Astrocyte (in vitro differentiated cells and primary cell): ENCODE measurements around the gene DAZAP2. TPM values are rescaled to one million over a fixed set of nuclear protein-coding genes. Genes with fewer than 3 reads are reported as not detected.

Experiments used
- DNase-seq: peaks from one replicate; pipeline ENCODE4 v3.0.0-alpha.2; 2010; ENCODE audit warnings: low read depth
- FAIRE-seq: peaks from 2 replicates; lab custom pipeline; 2011; peaks lifted over from hg19 to GRCh38; lab: Jason Lieb, UNC
- H2AFZ ChIP-seq: 2 replicates; pipeline ENCODE4 v1.6.0; 2012; ENCODE audit warnings: low read depth, low read length, inconsistent platforms
- H3K27ac ChIP-seq: 2 replicates; pipeline ENCODE4 v1.5.1; 2011; ENCODE audit warnings: low read depth, low read length, inconsistent platforms
- H3K27me3 ChIP-seq: 2 replicates; pipeline ENCODE4 v1.6.0; 2011; ENCODE audit warnings: low read length, inconsistent platforms; ENCODE audit not compliant: insufficient read depth
- H3K36me3 ChIP-seq: 2 replicates; pipeline ENCODE4 v1.5.1; 2011; ENCODE audit warnings: low read length, inconsistent platforms; ENCODE audit not compliant: insufficient read depth
- H3K4me1 ChIP-seq: 2 replicates; pipeline ENCODE4 v1.5.1; 2011; ENCODE audit warnings: low read length, inconsistent platforms; ENCODE audit not compliant: insufficient read depth
- H3K4me2 ChIP-seq: 2 replicates; pipeline ENCODE4 v1.6.0; 2012; ENCODE audit warnings: low read length, inconsistent platforms
- H3K4me3 ChIP-seq: 2 replicates; pipeline ENCODE4 v1.5.1; 2011; ENCODE audit warnings: low read depth, mild to moderate bottlenecking, low read length, inconsistent platforms; ENCODE audit not compliant: insufficient read depth
- H3K79me2 ChIP-seq: 2 replicates; pipeline ENCODE4 v1.6.0; 2012; ENCODE audit warnings: mild to moderate bottlenecking, low read length, inconsistent platforms; ENCODE audit not compliant: insufficient read depth
- H3K9ac ChIP-seq: 2 replicates; pipeline ENCODE4 v1.6.0; 2012; ENCODE audit warnings: mild to moderate bottlenecking, low read length, inconsistent platforms
- H3K9me3 ChIP-seq: 2 replicates; pipeline ENCODE4 v1.5.1; 2012; ENCODE audit warnings: low read depth, mild to moderate bottlenecking, low read length, inconsistent platforms; ENCODE audit not compliant: insufficient read depth
- H4K20me1 ChIP-seq: 2 replicates; pipeline ENCODE4 v1.6.0; 2012; ENCODE audit warnings: low read length, inconsistent platforms; ENCODE audit not compliant: insufficient read depth
- H3K27ac Mint-ChIP-seq: one replicate; pipeline ENCODE4 v1.8.0; 2021; ENCODE audit warnings: mild to moderate bottlenecking, mixed read lengths; ENCODE audit not compliant: unreplicated experiment
- H3K27me3 Mint-ChIP-seq: one replicate; pipeline ENCODE4 v1.8.0; 2021; ENCODE audit warnings: low read depth, mixed read lengths; ENCODE audit not compliant: unreplicated experiment
- H3K36me3 Mint-ChIP-seq: one replicate; pipeline ENCODE4 v1.8.0; 2021; ENCODE audit warnings: low read depth, mixed read lengths; ENCODE audit not compliant: unreplicated experiment
- H3K4me1 Mint-ChIP-seq: one replicate; pipeline ENCODE4 v1.8.0; 2021; ENCODE audit warnings: low read depth, mixed read lengths; ENCODE audit not compliant: unreplicated experiment
- H3K4me3 Mint-ChIP-seq: one replicate; pipeline ENCODE4 v1.8.0; 2021; ENCODE audit warnings: mild to moderate bottlenecking, moderate library complexity, mixed read lengths; ENCODE audit not compliant: unreplicated experiment
- H3K9me3 Mint-ChIP-seq: one replicate; pipeline ENCODE4 v1.8.0; 2021; ENCODE audit warnings: mild to moderate bottlenecking, mixed read lengths; ENCODE audit not compliant: unreplicated experiment
- CTCF ChIP-seq: IDR thresholded peaks from 2 replicates; pipeline ENCODE4 v1.5.1; 2011; ENCODE audit warnings: low read depth, mild to moderate bottlenecking, inconsistent platforms, low read length, moderate library complexity; ENCODE audit not compliant: insufficient read depth
- EZH2 ChIP-seq: IDR thresholded peaks from 2 replicates; pipeline ENCODE4 v1.6.1; 2012; ENCODE audit warnings: mild to moderate bottlenecking, low read length, inconsistent platforms; ENCODE audit not compliant: insufficient read depth
- total RNA-seq: library from RNA; stranded (reverse); gene quantifications from 2 replicates; pipeline ENCODE4 v1.2.1, GENCODE V29; 2021

The DAZAP2 gene
- total RNA-seq, 1 donor from 2014 or later, result 92.8 TPM

DNA sequence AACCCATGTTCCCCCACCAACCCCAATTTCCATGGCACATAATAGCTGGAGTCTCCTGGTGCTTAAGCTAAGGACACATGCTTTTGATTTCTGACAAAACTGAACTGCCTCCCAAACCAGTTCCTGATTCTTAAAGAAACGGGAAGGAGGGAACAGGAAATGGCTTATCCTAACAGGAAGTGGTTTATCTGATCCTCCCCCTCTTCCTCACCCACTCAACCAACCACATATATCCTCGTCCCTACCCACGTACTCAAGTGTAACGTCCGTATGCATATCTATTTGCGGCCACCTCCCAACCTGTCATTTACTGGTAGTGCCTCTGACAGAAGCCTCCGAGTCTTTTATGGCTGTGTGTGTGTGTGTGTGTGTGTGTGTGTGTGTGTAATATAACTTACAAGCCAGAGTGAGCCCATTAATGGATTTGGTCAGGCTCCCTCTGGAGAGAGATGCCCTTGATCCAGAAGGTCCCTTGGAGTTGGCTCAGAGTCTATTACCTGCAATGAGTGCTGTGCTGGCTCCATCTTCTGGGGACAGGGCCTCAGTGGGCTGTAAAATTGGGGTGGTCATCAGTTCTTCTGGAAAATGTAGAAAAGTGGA, 7.7 kb downstream of the DAZAP2 start:
- DNase-seq, result peak; percentile 53
- H3K4me3 ChIP-seq, result no peak overlapping the region
- no peak overlapping the region for H3K4me3 Mint-ChIP-seq
- no peaks in the 10 kb centered on the region for H3K9me3 Mint-ChIP-seq
- H3K9me3 ChIP-seq, result no peaks in the 10 kb centered on the region
- H3K27ac ChIP-seq, result no peak overlapping the region
- peak overlapping the region; percentile 64 for H3K4me2 ChIP-seq
- no peaks in the 10 kb centered on the region for H3K27me3 ChIP-seq
- no peak for TF ChIP-seq CTCF
- TF ChIP-seq EZH2, result no peak
- peaks cover 25% of the 10 kb centered on the region for H3K36me3 Mint-ChIP-seq
- H3K79me2 ChIP-seq, result peaks cover 31% of the 10 kb centered on the region
- H3K4me1 Mint-ChIP-seq, result peaks cover 12% of the 10 kb centered on the region
- peaks cover 14% of the 10 kb centered on the region for H4K20me1 ChIP-seq
- H3K4me1 ChIP-seq, result peaks cover 12% of the 10 kb centered on the region
- FAIRE-seq, result no peak
- H3K9ac ChIP-seq, result no peak overlapping the region
- peaks cover 40% of the 10 kb centered on the region for H3K36me3 ChIP-seq
- no peak overlapping the region for H2AFZ ChIP-seq
- H3K27ac Mint-ChIP-seq, result no peak overlapping the region
- H3K27me3 Mint-ChIP-seq, result peaks cover 2% of the 10 kb centered on the region

- no peaks in the 10 kb centered on the region for H3K9me3 ChIP-seq
- TF ChIP-seq EZH2 (no peak), CTCF (no peak)
- no peak overlapping the region for H3K27ac ChIP-seq
- no peak overlapping the region for H3K9ac ChIP-seq
- DNase-seq, result no peak
- no peak for FAIRE-seq
- Mint-ChIP-seq H3K4me1 (peaks cover 10% of the 10 kb centered on the region), H3K9me3 (no peaks in the 10 kb centered on the region), H3K27me3 (peaks cover 2% of the 10 kb centered on the region), H3K36me3 (peaks cover 21% of the 10 kb centered on the region), H3K27ac (no peak overlapping the region), H3K4me3 (peak overlapping the region; percentile 27)
- H3K79me2 ChIP-seq, result peaks cover 26% of the 10 kb centered on the region
- H3K4me3 ChIP-seq, result no peak overlapping the region
- H3K4me2 ChIP-seq, result no peak overlapping the region
- peaks cover 12% of the 10 kb centered on the region for H4K20me1 ChIP-seq
- peaks cover 29% of the 10 kb centered on the region for H3K36me3 ChIP-seq
- H2AFZ ChIP-seq, result no peak overlapping the region
- no peaks in the 10 kb centered on the region for H3K27me3 ChIP-seq
- H3K4me1 ChIP-seq, result peaks cover 10% of the 10 kb centered on the region
Observed at GRCh38 chr12:51247523-51248206, 9.0 kb downstream of the DAZAP2 start.

GRCh38 chr12:51253276-51253675, 14.7 kb downstream of the DAZAP2 start:
- DNase-seq (no peak), FAIRE-seq (no peak)
- Histone ChIP-seq H3K9me3 (no peaks in the 10 kb centered on the region), H3K9ac (no peak overlapping the region), H4K20me1 (peaks cover 20% of the 10 kb centered on the region), H3K79me2 (peaks cover 35% of the 10 kb centered on the region), H3K4me3 (no peak overlapping the region), H3K27ac (no peak overlapping the region), H3K27me3 (no peaks in the 10 kb centered on the region), H3K36me3 (peaks cover 14% of the 10 kb centered on the region), H3K4me1 (no peaks in the 10 kb centered on the region), H2AFZ (no peak overlapping the region), H3K4me2 (no peak overlapping the region)
- Mint-ChIP-seq H3K27me3 (peaks cover 2% of the 10 kb centered on the region), H3K9me3 (peaks cover 7% of the 10 kb centered on the region), H3K4me3 (no peak overlapping the region), H3K27ac (no peak overlapping the region), H3K4me1 (peaks cover 2% of the 10 kb centered on the region), H3K36me3 (no peaks in the 10 kb centered on the region)
- TF ChIP-seq EZH2 (no peak), CTCF (no peak)
